GM18870 (cell line): ENCODE data around the gene KCNH6.

Experiments used
- ATAC-seq: cut with Tn5 transposase; IDR thresholded peaks from one replicate; pipeline ENCODE4 v1.9.1; 2021; ENCODE audit warnings: moderate library complexity; ENCODE audit not compliant: unreplicated experiment

Gene KCNH6

DNA sequence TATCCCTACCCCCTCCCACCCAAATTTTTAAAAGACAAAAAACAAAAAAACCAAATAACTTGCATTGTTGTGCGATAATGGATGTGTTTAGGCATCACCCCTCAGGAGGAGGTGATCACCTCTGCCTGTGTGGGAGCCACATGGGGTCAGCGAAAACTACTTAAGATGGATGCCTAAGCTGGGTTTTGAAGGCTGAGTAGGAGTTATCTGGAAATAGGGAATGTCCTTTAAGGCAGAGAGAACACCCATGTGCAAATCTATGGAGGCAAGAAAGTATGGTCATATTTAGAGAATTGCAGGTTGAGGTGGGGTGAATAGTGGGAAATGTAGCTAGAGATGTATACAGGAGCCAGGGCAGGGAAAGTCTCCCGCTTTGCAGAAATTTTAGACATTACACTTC, 72.0 kb downstream of the KCNH6 start:
- no peak for ATAC-seq
